CD4-positive, alpha-beta T cell treated with Interleukin-4 for 1 hour (primary cell): ENCODE measurements around the gene OR2Z1.
A peak's percentile ranks its signal among the peaks of the same experiment; 100 is the strongest.
"Not testable (repeated sequence)": the region's sequence is repeated elsewhere in the genome, so short reads cannot be mapped to it uniquely, and the experiment has no call there.

ENCODE experiments used
- DNase-seq, 2 donors: peaks; one replicate each; pipeline ENCODE4 v3.0.0-alpha.2; 2020 to 2022

Gene OR2Z1

GRCh38 chr19:8705304-8705703, 16.1 kb upstream of the OR2Z1 start:
- DNase-seq: peak in 1 of 2 donors; percentile 7

GRCh38 chr19:8705742-8706141, 15.7 kb upstream of the OR2Z1 start:
- DNase-seq: peak in 1 of 2 donors; percentile 52

- not testable (repeated sequence) for DNase-seq
These were observed 11.1 kb upstream of the OR2Z1 start for GRCh38 chr19:8710337-8710736.

GRCh38 chr19:8722032-8722431, 598 bp downstream of the OR2Z1 start:
- DNase-seq: no peak

GRCh38 chr19:8724276-8724675, 2.8 kb downstream of the OR2Z1 start:
- no peak for DNase-seq

- no peak for DNase-seq
These were observed 10.2 kb downstream of the OR2Z1 start for GRCh38 chr19:8731428-8732169.

GRCh38 chr19:8738377-8738776, 16.9 kb downstream of the OR2Z1 start:
- DNase-seq: no peak

GRCh38 chr19:8739291-8740065, 18.0 kb downstream of the OR2Z1 start:
- not testable (repeated sequence) for DNase-seq

GRCh38 chr19:8767257-8767656, 45.8 kb downstream of the OR2Z1 start:
- DNase-seq: not testable (repeated sequence)

- not testable (repeated sequence) for DNase-seq
These were observed 47.8 kb downstream of the OR2Z1 start for GRCh38 chr19:8769265-8769664.

- DNase-seq: not testable (repeated sequence)
These were observed 52.2 kb downstream of the OR2Z1 start for GRCh38 chr19:8773587-8773986.
